Measurements from ENCODE around the gene RGMA. TPM values are rescaled to one million over a fixed set of nuclear protein-coding genes. Genes with fewer than 3 reads are reported as not detected.

Gene RGMA
- total RNA-seq, 1 experiment from 2014 or later, result 5.5 TPM

- TF ChIP-seq SIN3A (IDR thresholded peaks at IDR 0.05; ENCODE audit: low read depth), result no peak
Measured at GRCh38 chr15:93093765-93094164, 4.8 kb upstream of the RGMA start (continued).

- TF ChIP-seq TCF7L2 (IDR thresholded peaks at IDR 0.05; ENCODE audit: borderline replicate concordance, extremely low read depth, insufficient read depth, insufficient read length) (no peak), ATF3 (IDR thresholded peaks at IDR 0.05) (no peak), CTCF (IDR thresholded peaks at IDR 0.05 in 2 of 3, conservative IDR thresholded peaks at IDR 0.05 in 1 of 3; ENCODE audit: borderline replicate concordance in 1 of 3, insufficient read depth in 1 of 3, low read depth in 2 of 3, low read length in 2 of 3) (no peak), EZH2 (IDR thresholded peaks at IDR 0.05) (no peak), ZBTB33 (IDR thresholded peaks at IDR 0.05; ENCODE audit: extremely low read depth, insufficient replicate concordance, low read length) (no peak)
- Histone ChIP-seq H3K27ac (ENCODE audit: low read depth, low read length) (no peak overlapping the region), H3K36me3 (ENCODE audit: control insufficient read depth in 1 of 2, insufficient read depth in 2 of 2, low read length in 2 of 2) (no peaks in the 10 kb centered on the region), H3K79me2 (ENCODE audit: insufficient read depth, low read length) (no peaks in the 10 kb centered on the region), H3K27me3 (ENCODE audit: insufficient read depth, low read length) (peaks cover 12% of the 10 kb centered on the region; the same call in 1 of the 2 replicates), H4K20me1 (ENCODE audit: insufficient read depth) (no peaks in the 10 kb centered on the region), H3K4me3 (replicated peaks in 1 of 2; ENCODE audit: low read depth in 1 of 2, low read length in 2 of 2) (no peak overlapping the region), H3K9ac (ENCODE audit: low read length) (no peak overlapping the region), H3K4me2 (ENCODE audit: low read length) (no peak overlapping the region), H3K9me3 (ENCODE audit: control insufficient read depth in 1 of 2, insufficient read depth in 1 of 2, low read depth in 1 of 2, low read length in 2 of 2) (no peaks in the 10 kb centered on the region), H3K9me2 (ENCODE audit: insufficient read depth) (no peaks in the 10 kb centered on the region), H2AFZ (ENCODE audit: low read depth, low read length, poor library complexity, severe bottlenecking) (no peak overlapping the region), H3K4me1 (ENCODE audit: control insufficient read depth in 1 of 2, insufficient read depth in 2 of 2, low read length in 2 of 2) (peaks cover 0 to 5% of the 10 kb centered on the region in 2 experiments; a peak in 1 of 4 replicates)
- RAD21 ChIA-PET (ENCODE audit: low non-redundant PET in 1 of 2, low total read pairs in 2 of 2, uncharacterized antibody in 2 of 2, unreplicated experiment in 2 of 2), result no interaction called here
- DNase-seq (ENCODE audit: low read depth, low spot score), result no peak
- CTCF ChIA-PET, result no interaction called here
- no TSS peak for BruUV-seq (replicated peaks)
- POLR2A ChIA-PET, result no interaction called here
- no peak for ATAC-seq
- intact Hi-C loops (cut with micrococcal nuclease), result no loop called here
Measured at GRCh38 chr15:93091465-93091864, 2.5 kb upstream of the RGMA start.
